Lower leg skin (tissue), 3 donors: ENCODE data around the gene MAX.

Source experiments
- POLR2A ChIP-seq, 2 donors: fragments of 450-650 bp; IDR thresholded peaks; one replicate each; pipeline ENCODE4 v1.6.1; 2016 to 2017; ENCODE audit warnings: antibody characterized with exemption in 2 of 2, mild to moderate bottlenecking in 1 of 2, moderate library complexity in 1 of 2
- TF ChIP-seq, protein P1 (sequence below), 3 donors: fragments of 450-650 bp; IDR thresholded peaks; one replicate each; pipeline ENCODE4 v1.5.1; 2016; ENCODE audit warnings: antibody characterized with exemption in 3 of 3, mild to moderate bottlenecking in 3 of 3, moderate library complexity in 2 of 3

DNA sequence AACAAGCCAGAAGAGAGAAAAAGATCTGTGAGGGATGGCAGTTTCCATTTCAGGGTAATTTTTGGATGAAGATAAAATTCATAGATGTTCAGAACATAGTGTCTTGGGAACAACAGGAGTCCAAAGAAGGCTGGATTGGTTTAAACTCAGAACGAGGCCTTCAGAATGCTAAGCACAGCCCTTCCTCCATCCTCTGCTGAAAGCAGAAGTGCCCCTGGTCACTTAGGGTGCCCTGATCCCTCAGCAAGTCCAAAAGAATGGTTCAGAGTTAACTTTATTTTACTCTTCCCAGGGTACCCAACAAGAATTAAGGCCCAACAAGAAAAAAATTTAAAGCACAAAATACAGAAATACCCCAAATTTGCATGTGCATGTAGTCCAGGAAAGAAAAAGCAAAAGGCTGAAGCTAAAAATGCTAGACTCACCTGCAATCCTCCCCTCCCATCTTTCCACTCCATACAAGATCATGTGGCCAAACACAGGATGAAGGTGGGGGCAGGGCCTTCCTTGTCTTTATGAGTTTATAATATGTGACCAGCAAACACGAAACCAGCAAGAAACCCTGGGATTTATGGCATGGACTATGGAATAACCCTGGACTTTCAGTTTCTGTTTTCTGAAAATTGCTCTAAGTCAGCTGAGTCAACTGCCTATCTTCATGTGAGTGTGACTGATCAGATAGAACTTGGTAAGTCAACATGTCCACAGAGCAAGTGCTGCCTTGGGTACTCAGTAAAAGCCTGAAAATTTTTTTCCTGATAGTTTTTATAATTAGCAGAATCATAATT, 21.2 kb downstream of the MAX start:
- TF ChIP-seq, protein P1, sequence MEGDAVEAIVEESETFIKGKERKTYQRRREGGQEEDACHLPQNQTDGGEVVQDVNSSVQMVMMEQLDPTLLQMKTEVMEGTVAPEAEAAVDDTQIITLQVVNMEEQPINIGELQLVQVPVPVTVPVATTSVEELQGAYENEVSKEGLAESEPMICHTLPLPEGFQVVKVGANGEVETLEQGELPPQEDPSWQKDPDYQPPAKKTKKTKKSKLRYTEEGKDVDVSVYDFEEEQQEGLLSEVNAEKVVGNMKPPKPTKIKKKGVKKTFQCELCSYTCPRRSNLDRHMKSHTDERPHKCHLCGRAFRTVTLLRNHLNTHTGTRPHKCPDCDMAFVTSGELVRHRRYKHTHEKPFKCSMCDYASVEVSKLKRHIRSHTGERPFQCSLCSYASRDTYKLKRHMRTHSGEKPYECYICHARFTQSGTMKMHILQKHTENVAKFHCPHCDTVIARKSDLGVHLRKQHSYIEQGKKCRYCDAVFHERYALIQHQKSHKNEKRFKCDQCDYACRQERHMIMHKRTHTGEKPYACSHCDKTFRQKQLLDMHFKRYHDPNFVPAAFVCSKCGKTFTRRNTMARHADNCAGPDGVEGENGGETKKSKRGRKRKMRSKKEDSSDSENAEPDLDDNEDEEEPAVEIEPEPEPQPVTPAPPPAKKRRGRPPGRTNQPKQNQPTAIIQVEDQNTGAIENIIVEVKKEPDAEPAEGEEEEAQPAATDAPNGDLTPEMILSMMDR (IDR thresholded peaks at IDR 0.05) = no peak
- TF ChIP-seq POLR2A (IDR thresholded peaks at IDR 0.05) = no peak
